Kidney glomerular epithelial cell (primary cell): Measurements from ENCODE around the gene GOLPH3.
"Not testable (repeated sequence)": the region's sequence is repeated elsewhere in the genome, so short reads cannot be mapped to it uniquely, and the experiment has no call there.

ENCODE experiments used
- DNase-seq: peaks from one replicate; lab custom pipeline; 2025; lab: John Stamatoyannopoulos, UW

Gene GOLPH3

GRCh38 chr5:32174011-32174870 is at the start of gene GOLPH3:
GOLPH3 (minus strand) TSS chr5:32174319; CDS start chr5:32174034, 285 bp downstream.
- peak; percentile 74 for DNase-seq

- no peak for DNase-seq
Measured at GRCh38 chr5:32222723-32223470, 48.8 kb upstream of the GOLPH3 start.

GRCh38 chr5:32217886-32218396 is 43.8 kb upstream of the GOLPH3 start:
- no peak for DNase-seq

- not testable (repeated sequence) for DNase-seq
Measured at GRCh38 chr5:32214344-32214743, 40.2 kb upstream of the GOLPH3 start.

GRCh38 chr5:32210151-32210550 is 36.0 kb upstream of the GOLPH3 start:
- DNase-seq = no peak

- DNase-seq = not testable (repeated sequence)
Measured at GRCh38 chr5:32208837-32209236, 34.7 kb upstream of the GOLPH3 start.

GRCh38 chr5:32207355-32207634 is 33.2 kb upstream of the GOLPH3 start:
- no peak for DNase-seq

- DNase-seq = no peak
Measured at GRCh38 chr5:32206509-32207354, 32.6 kb upstream of the GOLPH3 start.

- DNase-seq = no peak
Measured at GRCh38 chr5:32206053-32206452, 31.9 kb upstream of the GOLPH3 start.

GRCh38 chr5:32202394-32202793 is 28.3 kb upstream of the GOLPH3 start:
- no peak for DNase-seq

GRCh38 chr5:32201122-32201753 is 27.1 kb upstream of the GOLPH3 start:
- DNase-seq = no peak

GRCh38 chr5:32197032-32197431 is 22.9 kb upstream of the GOLPH3 start:
- no peak for DNase-seq

GRCh38 chr5:32195265-32195664 is 21.1 kb upstream of the GOLPH3 start:
- no peak for DNase-seq

- DNase-seq = peak; percentile 23
Measured at GRCh38 chr5:32193591-32193990, 19.5 kb upstream of the GOLPH3 start.

GRCh38 chr5:32190095-32190494 is 16.0 kb upstream of the GOLPH3 start:
- no peak for DNase-seq

GRCh38 chr5:32187675-32188074 is 13.6 kb upstream of the GOLPH3 start:
- no peak for DNase-seq

GRCh38 chr5:32182463-32183063 is 8.4 kb upstream of the GOLPH3 start:
- no peak for DNase-seq

- DNase-seq = peak; percentile 44
Measured at GRCh38 chr5:32173267-32174010, 680 bp downstream of the GOLPH3 start.

GRCh38 chr5:32172923-32173266 is 1.2 kb downstream of the GOLPH3 start:
- DNase-seq = no peak

GRCh38 chr5:32172186-32172911 is 1.8 kb downstream of the GOLPH3 start:
- peak; percentile 29 for DNase-seq
